Measurements from ENCODE around the gene CDKAL1.
"Not testable (repeated sequence)": the region's sequence is repeated elsewhere in the genome, so short reads cannot be mapped to it uniquely, and the experiment has no call there.

Gene CDKAL1

GRCh38 chr6:20755631-20756030, 221.4 kb downstream of the CDKAL1 start:
- no peaks in the 10 kb centered on the region for H3K79me2 ChIP-seq (ENCODE audit: control insufficient read depth, insufficient read depth, low read length)
- H3K27me3 ChIP-seq (ENCODE audit: insufficient read depth, low read length, poor library complexity) = no peaks in the 10 kb centered on the region
- H3K27ac ChIP-seq (ENCODE audit: low read depth, low read length) = no peak overlapping the region
- H4K8ac ChIP-seq (ENCODE audit: low read depth, low read length) = no peak overlapping the region
- H3K9ac ChIP-seq (ENCODE audit: low read length) = no peak overlapping the region
- H3K56ac ChIP-seq (ENCODE audit: low read length) = no peak overlapping the region
- H3K4ac ChIP-seq (ENCODE audit: low read depth, low read length) = no peak overlapping the region
- H2BK120ac ChIP-seq (ENCODE audit: low read depth, low read length) = no peak overlapping the region
- no peaks in the 10 kb centered on the region for H3K4me1 ChIP-seq (ENCODE audit: control insufficient read depth, low read depth, low read length)
- no peak for DNase-seq
- H3K36me3 ChIP-seq (ENCODE audit: control insufficient read depth, insufficient read depth, low read length) = no peaks in the 10 kb centered on the region
- no peak overlapping the region for H2BK5ac ChIP-seq (ENCODE audit: low read length)
- no peak overlapping the region for H3K4me2 ChIP-seq (ENCODE audit: low read length)
- H2BK15ac ChIP-seq (replicated peaks; ENCODE audit: low read depth) = no peak overlapping the region
- H3K18ac ChIP-seq (ENCODE audit: low read length) = no peak overlapping the region
- H2AK5ac ChIP-seq (ENCODE audit: low read length) = no peak overlapping the region
- no peak overlapping the region for H4K5ac ChIP-seq (ENCODE audit: low read length)
- H3K23ac ChIP-seq (ENCODE audit: low read length) = no peak overlapping the region
- no peak overlapping the region for H3K4me3 ChIP-seq (ENCODE audit: low read length)
- no peaks in the 10 kb centered on the region for H3K79me1 ChIP-seq (ENCODE audit: low read length)

GRCh38 chr6:20756584-20757147, 222.4 kb downstream of the CDKAL1 start:
- H3K79me1 ChIP-seq (ENCODE audit: low read length); H3K27me3 ChIP-seq (ENCODE audit: insufficient read depth, low read length, poor library complexity); H2BK15ac ChIP-seq (replicated peaks; ENCODE audit: low read depth); H3K79me2 ChIP-seq (ENCODE audit: control insufficient read depth, insufficient read depth, low read length); H3K4me1 ChIP-seq (ENCODE audit: control insufficient read depth, low read depth, low read length); H4K5ac ChIP-seq (ENCODE audit: low read length); H2BK120ac ChIP-seq (ENCODE audit: low read depth, low read length); H3K4me3 ChIP-seq (ENCODE audit: low read length); H3K23ac ChIP-seq (ENCODE audit: low read length); H2BK5ac ChIP-seq (ENCODE audit: low read length); H3K56ac ChIP-seq (ENCODE audit: low read length); H4K8ac ChIP-seq (ENCODE audit: low read depth, low read length); H3K9ac ChIP-seq (ENCODE audit: low read length); H2AK5ac ChIP-seq (ENCODE audit: low read length); H3K36me3 ChIP-seq (ENCODE audit: control insufficient read depth, insufficient read depth, low read length); H3K27ac ChIP-seq (ENCODE audit: low read depth, low read length); DNase-seq; H3K4me2 ChIP-seq (ENCODE audit: low read length); H3K18ac ChIP-seq (ENCODE audit: low read length); H3K4ac ChIP-seq (ENCODE audit: low read depth, low read length): not testable (repeated sequence)
- WGBS (ENCODE audit: extremely low coverage, insufficient coverage, low lambda C conversion rate) = no CpG with 5 or more reads among the region's 2 CpGs

GRCh38 chr6:20757761-20758160, 223.5 kb downstream of the CDKAL1 start:
- Histone ChIP-seq H3K18ac (ENCODE audit: low read length) (no peak overlapping the region), H3K27ac (ENCODE audit: low read depth, low read length) (no peak overlapping the region), H2BK120ac (ENCODE audit: low read depth, low read length) (no peak overlapping the region), H4K5ac (ENCODE audit: low read length) (no peak overlapping the region), H2BK5ac (ENCODE audit: low read length) (no peak overlapping the region), H2AK5ac (ENCODE audit: low read length) (no peak overlapping the region), H3K4ac (ENCODE audit: low read depth, low read length) (no peak overlapping the region), H3K36me3 (ENCODE audit: control insufficient read depth, insufficient read depth, low read length) (no peaks in the 10 kb centered on the region), H3K4me1 (ENCODE audit: control insufficient read depth, low read depth, low read length) (no peaks in the 10 kb centered on the region), H4K8ac (ENCODE audit: low read depth, low read length) (no peak overlapping the region), H3K4me2 (ENCODE audit: low read length) (no peak overlapping the region), H3K79me2 (ENCODE audit: control insufficient read depth, insufficient read depth, low read length) (no peaks in the 10 kb centered on the region), H3K79me1 (ENCODE audit: low read length) (no peaks in the 10 kb centered on the region), H3K27me3 (ENCODE audit: insufficient read depth, low read length, poor library complexity) (no peaks in the 10 kb centered on the region), H3K56ac (ENCODE audit: low read length) (no peak overlapping the region), H3K23ac (ENCODE audit: low read length) (no peak overlapping the region), H3K4me3 (ENCODE audit: low read length) (no peak overlapping the region), H2BK15ac (replicated peaks; ENCODE audit: low read depth) (no peak overlapping the region), H3K9ac (ENCODE audit: low read length) (no peak overlapping the region)
- no peak for DNase-seq
- no CpG with 5 or more reads among the region's 2 CpGs for WGBS (ENCODE audit: extremely low coverage, insufficient coverage, low lambda C conversion rate)

- no peak overlapping the region for H2BK120ac ChIP-seq (ENCODE audit: low read depth, low read length)
- H3K4ac ChIP-seq (ENCODE audit: low read depth, low read length) = no peak overlapping the region
- H3K36me3 ChIP-seq (ENCODE audit: control insufficient read depth, insufficient read depth, low read length) = no peaks in the 10 kb centered on the region
- no peak overlapping the region for H3K9ac ChIP-seq (ENCODE audit: low read length)
- H2AK5ac ChIP-seq (ENCODE audit: low read length) = no peak overlapping the region
- no peak overlapping the region for H3K4me3 ChIP-seq (ENCODE audit: low read length)
- no peaks in the 10 kb centered on the region for H3K27me3 ChIP-seq (ENCODE audit: insufficient read depth, low read length, poor library complexity)
- H3K56ac ChIP-seq (ENCODE audit: low read length) = no peak overlapping the region
- H3K4me2 ChIP-seq (ENCODE audit: low read length) = no peak overlapping the region
- no peak overlapping the region for H2BK15ac ChIP-seq (replicated peaks; ENCODE audit: low read depth)
- no peak overlapping the region for H3K27ac ChIP-seq (ENCODE audit: low read depth, low read length)
- no peak overlapping the region for H2BK5ac ChIP-seq (ENCODE audit: low read length)
- no peaks in the 10 kb centered on the region for H3K79me2 ChIP-seq (ENCODE audit: control insufficient read depth, insufficient read depth, low read length)
- no peak overlapping the region for H3K18ac ChIP-seq (ENCODE audit: low read length)
- H3K4me1 ChIP-seq (ENCODE audit: control insufficient read depth, low read depth, low read length) = no peaks in the 10 kb centered on the region
- no peak for DNase-seq
- H4K8ac ChIP-seq (ENCODE audit: low read depth, low read length) = no peak overlapping the region
- H4K5ac ChIP-seq (ENCODE audit: low read length) = no peak overlapping the region
- no peaks in the 10 kb centered on the region for H3K79me1 ChIP-seq (ENCODE audit: low read length)
- no peak overlapping the region for H3K23ac ChIP-seq (ENCODE audit: low read length)
- WGBS (ENCODE audit: extremely low coverage, insufficient coverage, low lambda C conversion rate) = no CpG with 5 or more reads among the region's 4 CpGs
Observed at GRCh38 chr6:20763296-20763695, 229.0 kb downstream of the CDKAL1 start.

GRCh38 chr6:20769631-20770030, 235.4 kb downstream of the CDKAL1 start:
- no CpG with 5 or more reads among the region's 3 CpGs for WGBS (ENCODE audit: extremely low coverage, insufficient coverage, low lambda C conversion rate)
- Histone ChIP-seq H3K56ac (ENCODE audit: low read length) (no peak overlapping the region), H3K36me3 (ENCODE audit: control insufficient read depth, insufficient read depth, low read length) (no peaks in the 10 kb centered on the region)

GRCh38 chr6:20770773-20771172, 236.5 kb downstream of the CDKAL1 start:
- H3K27ac ChIP-seq (ENCODE audit: low read depth, low read length) = no peak overlapping the region
- H3K56ac ChIP-seq (ENCODE audit: low read length) = no peak overlapping the region
- no peak overlapping the region for H2BK120ac ChIP-seq (ENCODE audit: low read depth, low read length)
- no peak for DNase-seq
- no peak overlapping the region for H2AK5ac ChIP-seq (ENCODE audit: low read length)
- no peak overlapping the region for H2BK15ac ChIP-seq (replicated peaks; ENCODE audit: low read depth)
- H3K79me1 ChIP-seq (ENCODE audit: low read length) = no peaks in the 10 kb centered on the region
- H3K9ac ChIP-seq (ENCODE audit: low read length) = no peak overlapping the region
- no peak overlapping the region for H4K5ac ChIP-seq (ENCODE audit: low read length)
- no peak overlapping the region for H3K23ac ChIP-seq (ENCODE audit: low read length)
- no peak overlapping the region for H3K4me3 ChIP-seq (ENCODE audit: low read length)
- H2BK5ac ChIP-seq (ENCODE audit: low read length) = no peak overlapping the region
- no peaks in the 10 kb centered on the region for H3K27me3 ChIP-seq (ENCODE audit: insufficient read depth, low read length, poor library complexity)
- H3K4ac ChIP-seq (ENCODE audit: low read depth, low read length) = no peak overlapping the region
- no peaks in the 10 kb centered on the region for H3K36me3 ChIP-seq (ENCODE audit: control insufficient read depth, insufficient read depth, low read length)
- no CpG with 5 or more reads among the region's 1 CpG for WGBS (ENCODE audit: extremely low coverage, insufficient coverage, low lambda C conversion rate)
- H3K4me2 ChIP-seq (ENCODE audit: low read length) = no peak overlapping the region
- H3K79me2 ChIP-seq (ENCODE audit: control insufficient read depth, insufficient read depth, low read length) = no peaks in the 10 kb centered on the region
- H3K4me1 ChIP-seq (ENCODE audit: control insufficient read depth, low read depth, low read length) = no peaks in the 10 kb centered on the region
- H3K18ac ChIP-seq (ENCODE audit: low read length) = no peak overlapping the region
- H4K8ac ChIP-seq (ENCODE audit: low read depth, low read length) = no peak overlapping the region

More at GRCh38 chr6:20769631-20770030, 235.4 kb downstream of the CDKAL1 start:
- DNase-seq = no peak
- Histone ChIP-seq H3K79me1 (ENCODE audit: low read length) (no peaks in the 10 kb centered on the region), H4K5ac (ENCODE audit: low read length) (no peak overlapping the region), H3K9ac (ENCODE audit: low read length) (no peak overlapping the region), H3K4me3 (ENCODE audit: low read length) (no peak overlapping the region), H2AK5ac (ENCODE audit: low read length) (no peak overlapping the region), H2BK120ac (ENCODE audit: low read depth, low read length) (no peak overlapping the region), H3K4me1 (ENCODE audit: control insufficient read depth, low read depth, low read length) (no peaks in the 10 kb centered on the region), H3K4ac (ENCODE audit: low read depth, low read length) (no peak overlapping the region), H3K4me2 (ENCODE audit: low read length) (no peak overlapping the region), H4K8ac (ENCODE audit: low read depth, low read length) (no peak overlapping the region), H3K27ac (ENCODE audit: low read depth, low read length) (no peak overlapping the region), H2BK15ac (replicated peaks; ENCODE audit: low read depth) (no peak overlapping the region), H3K18ac (ENCODE audit: low read length) (no peak overlapping the region), H3K79me2 (ENCODE audit: control insufficient read depth, insufficient read depth, low read length) (no peaks in the 10 kb centered on the region), H3K23ac (ENCODE audit: low read length) (no peak overlapping the region), H2BK5ac (ENCODE audit: low read length) (no peak overlapping the region), H3K27me3 (ENCODE audit: insufficient read depth, low read length, poor library complexity) (no peaks in the 10 kb centered on the region)
